Neural progenitor cell (in vitro differentiated cells): ENCODE data around the gene CACNA1D. TPM values are rescaled to one million over a fixed set of nuclear protein-coding genes. Genes with fewer than 3 reads are reported as not detected.

Experiments
- DNase-seq: peaks from one replicate; pipeline ENCODE4 v3.0.0-alpha.2; 2016; ENCODE audit warnings: low spot score
- H2AFZ ChIP-seq: fragments of 200-600 bp; sonication (generic); replicated peaks from 2 replicates; pipeline ENCODE4 v1.6.1; 2016; ENCODE audit warnings: antibody characterized with exemption
- H3F3A ChIP-seq: fragments of 200-600 bp; sonication (generic); 2 replicates; pipeline ENCODE4 v1.6.1; 2016; ENCODE audit warnings: antibody characterized with exemption, low read depth
- H3K27ac ChIP-seq: fragments of 200-600 bp; sonication (generic); 2 replicates; pipeline ENCODE4 v1.5.1; 2016; ENCODE audit warnings: mild to moderate bottlenecking
- H3K27me3 ChIP-seq: fragments of 200-600 bp; sonication (generic); 2 replicates; pipeline ENCODE4 v1.6.1; 2016; ENCODE audit warnings: mild to moderate bottlenecking, moderate library complexity
- H3K36me3 ChIP-seq: fragments of 200-600 bp; sonication (generic); 2 replicates; pipeline ENCODE4 v1.5.1; 2016
- H3K4me1 ChIP-seq: fragments of 200-600 bp; sonication (generic); 2 replicates; pipeline ENCODE4 v1.6.1; 2016; ENCODE audit warnings: mixed run types
- H3K4me2 ChIP-seq: fragments of 200-600 bp; sonication (generic); 2 replicates; pipeline ENCODE4 v1.6.1; 2016
- H3K4me3 ChIP-seq: fragments of 200-600 bp; sonication (generic); 2 replicates; pipeline ENCODE4 v1.5.1; 2016
- H3K79me2 ChIP-seq: fragments of 200-600 bp; sonication (generic); 2 replicates; pipeline ENCODE4 v1.6.1; 2016; ENCODE audit warnings: low read depth
- H3K9ac ChIP-seq: fragments of 200-600 bp; sonication (generic); 2 replicates; pipeline ENCODE4 v1.6.1; 2016
- H3K9me3 ChIP-seq: fragments of 200-600 bp; sonication (generic); 2 replicates; pipeline ENCODE4 v1.5.1; 2016; ENCODE audit warnings: low read depth
- H4K20me1 ChIP-seq: fragments of 200-600 bp; sonication (generic); 2 replicates; pipeline ENCODE4 v1.6.1; 2016; ENCODE audit warnings: low read depth
- H3K27ac Mint-ChIP-seq: 3 replicates; pipeline ENCODE4 v1.8.0; 2021; ENCODE audit warnings: mixed read lengths
- H3K27me3 Mint-ChIP-seq: 2 replicates; pipeline ENCODE4 v1.8.0; 2022; ENCODE audit warnings: low read depth, mild to moderate bottlenecking, inconsistent platforms, moderate library complexity, mixed read lengths; ENCODE audit not compliant: insufficient read depth
- H3K36me3 Mint-ChIP-seq: 3 replicates; pipeline ENCODE4 v1.8.0; 2021; ENCODE audit warnings: mixed read lengths
- H3K4me1 Mint-ChIP-seq: 3 replicates; pipeline ENCODE4 v1.8.0; 2021; ENCODE audit warnings: mixed read lengths
- H3K4me3 Mint-ChIP-seq: 3 replicates; pipeline ENCODE4 v1.8.0; 2021; ENCODE audit warnings: mild to moderate bottlenecking, moderate library complexity, mixed read lengths
- H3K9me3 Mint-ChIP-seq: 3 replicates; pipeline ENCODE4 v1.8.0; 2020; ENCODE audit warnings: mixed read lengths
- EZH2 ChIP-seq: fragments of 200-600 bp; sonication (generic); IDR thresholded peaks from 2 replicates; pipeline ENCODE4 v1.6.1; 2017; ENCODE audit warnings: antibody characterized with exemption, mild to moderate bottlenecking, moderate library complexity
- EZH2phosphoT487 ChIP-seq: fragments of 200-600 bp; sonication (generic); IDR thresholded peaks from 2 replicates; pipeline ENCODE4 v1.6.1; 2017; ENCODE audit warnings: antibody characterized with exemption
- total RNA-seq: library from RNA; depleted of rRNA; stranded (reverse); fragments of >200 nt; gene quantifications from 2 replicates; pipeline ENCODE4 v1.2.3, GENCODE V29; 2015; ENCODE audit warnings: low replicate concordance
- TF ChIP-seq, protein P1 (sequence below): fragments of 200-600 bp; sonication (generic); IDR thresholded peaks from 2 replicates; pipeline ENCODE4 v1.5.1; 2017; ENCODE audit warnings: antibody characterized with exemption, mild to moderate bottlenecking

CACNA1D gene
- total RNA-seq, 1 donor from 2014 or later: 4.7 TPM

DNA sequence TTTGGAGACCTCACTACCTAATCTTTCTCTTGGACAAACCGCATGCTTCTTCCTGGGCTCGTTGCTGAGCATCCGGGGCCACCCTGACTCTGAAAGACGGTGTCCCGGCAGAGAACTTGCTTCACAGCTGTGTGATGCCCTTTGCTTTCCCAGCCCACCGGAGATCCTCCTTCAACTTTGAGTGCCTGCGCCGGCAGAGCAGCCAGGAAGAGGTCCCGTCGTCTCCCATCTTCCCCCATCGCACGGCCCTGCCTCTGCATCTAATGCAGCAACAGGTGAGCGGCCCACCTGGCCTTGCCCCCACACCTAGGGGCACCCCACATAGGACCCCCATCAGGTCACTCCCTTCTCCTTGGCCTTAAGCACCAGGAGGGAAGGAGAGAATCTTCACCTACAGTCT lies 314.1 kb downstream of the CACNA1D start:
- no peaks in the 10 kb centered on the region for H3K27me3 ChIP-seq
- H3F3A ChIP-seq: no peaks in the 10 kb centered on the region
- H3K4me1 ChIP-seq: no peaks in the 10 kb centered on the region
- no peak overlapping the region for H3K4me3 ChIP-seq
- H3K27me3 Mint-ChIP-seq: peaks cover 7% of the 10 kb centered on the region
- peaks cover 38% of the 10 kb centered on the region for H3K4me1 Mint-ChIP-seq
- no peak overlapping the region for H3K27ac ChIP-seq
- TF ChIP-seq EZH2phosphoT487 (no peak), EZH2 (no peak)
- TF ChIP-seq, protein P1, sequence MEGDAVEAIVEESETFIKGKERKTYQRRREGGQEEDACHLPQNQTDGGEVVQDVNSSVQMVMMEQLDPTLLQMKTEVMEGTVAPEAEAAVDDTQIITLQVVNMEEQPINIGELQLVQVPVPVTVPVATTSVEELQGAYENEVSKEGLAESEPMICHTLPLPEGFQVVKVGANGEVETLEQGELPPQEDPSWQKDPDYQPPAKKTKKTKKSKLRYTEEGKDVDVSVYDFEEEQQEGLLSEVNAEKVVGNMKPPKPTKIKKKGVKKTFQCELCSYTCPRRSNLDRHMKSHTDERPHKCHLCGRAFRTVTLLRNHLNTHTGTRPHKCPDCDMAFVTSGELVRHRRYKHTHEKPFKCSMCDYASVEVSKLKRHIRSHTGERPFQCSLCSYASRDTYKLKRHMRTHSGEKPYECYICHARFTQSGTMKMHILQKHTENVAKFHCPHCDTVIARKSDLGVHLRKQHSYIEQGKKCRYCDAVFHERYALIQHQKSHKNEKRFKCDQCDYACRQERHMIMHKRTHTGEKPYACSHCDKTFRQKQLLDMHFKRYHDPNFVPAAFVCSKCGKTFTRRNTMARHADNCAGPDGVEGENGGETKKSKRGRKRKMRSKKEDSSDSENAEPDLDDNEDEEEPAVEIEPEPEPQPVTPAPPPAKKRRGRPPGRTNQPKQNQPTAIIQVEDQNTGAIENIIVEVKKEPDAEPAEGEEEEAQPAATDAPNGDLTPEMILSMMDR: no peak
- peak overlapping the region; percentile 72 for H3K27ac Mint-ChIP-seq
- H3K4me3 Mint-ChIP-seq: no peak overlapping the region
- no peaks in the 10 kb centered on the region for H3K36me3 Mint-ChIP-seq
- no peak for DNase-seq
- H4K20me1 ChIP-seq: no peaks in the 10 kb centered on the region
- no peaks in the 10 kb centered on the region for H3K36me3 ChIP-seq
- no peak overlapping the region for H3K4me2 ChIP-seq
- no peaks in the 10 kb centered on the region for H3K79me2 ChIP-seq
- H3K9me3 ChIP-seq: no peaks in the 10 kb centered on the region
- H3K9ac ChIP-seq: no peak overlapping the region
- no peak overlapping the region for H2AFZ ChIP-seq
- no peaks in the 10 kb centered on the region for H3K9me3 Mint-ChIP-seq

DNA sequence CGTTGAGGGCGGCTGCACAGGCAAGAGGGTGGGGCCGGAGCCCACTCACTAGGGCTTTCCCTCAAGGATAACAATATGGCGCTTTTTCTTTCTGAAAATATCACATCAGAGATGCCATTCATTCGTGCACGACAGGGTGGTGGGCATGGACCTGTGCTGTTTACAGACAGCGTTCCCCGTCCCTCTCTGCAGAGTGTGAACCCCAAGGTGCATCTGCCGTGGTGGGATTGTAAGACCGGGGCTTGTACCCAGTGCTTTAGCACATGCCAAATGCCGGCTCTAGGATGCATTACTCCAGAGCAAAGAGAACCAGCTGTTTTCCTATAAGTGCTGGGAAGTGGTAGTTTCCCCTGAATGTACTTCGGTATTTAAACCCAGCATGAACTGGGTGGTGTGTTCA lies 314.9 kb downstream of the CACNA1D start:
- no peaks in the 10 kb centered on the region for H3K27me3 ChIP-seq
- H3K27me3 Mint-ChIP-seq: peaks cover 7% of the 10 kb centered on the region
- H3K4me1 ChIP-seq: no peaks in the 10 kb centered on the region
- H3K27ac Mint-ChIP-seq: no peak overlapping the region
- H3K9me3 ChIP-seq: no peaks in the 10 kb centered on the region
- TF ChIP-seq, protein P1: no peak
- TF ChIP-seq EZH2phosphoT487: no peak
- TF ChIP-seq EZH2: no peak
- H3K36me3 ChIP-seq: no peaks in the 10 kb centered on the region
- H2AFZ ChIP-seq: no peak overlapping the region
- H3K4me2 ChIP-seq: no peak overlapping the region
- H3K79me2 ChIP-seq: no peaks in the 10 kb centered on the region
- DNase-seq: no peak
- H3K4me1 Mint-ChIP-seq: peaks cover 31% of the 10 kb centered on the region
- no peaks in the 10 kb centered on the region for H3K9me3 Mint-ChIP-seq
- H3F3A ChIP-seq: no peaks in the 10 kb centered on the region
- H3K27ac ChIP-seq: no peak overlapping the region
- H3K9ac ChIP-seq: no peak overlapping the region
- H3K36me3 Mint-ChIP-seq: no peaks in the 10 kb centered on the region
- H4K20me1 ChIP-seq: no peaks in the 10 kb centered on the region
- H3K4me3 ChIP-seq: no peak overlapping the region
- no peak overlapping the region for H3K4me3 Mint-ChIP-seq

DNA sequence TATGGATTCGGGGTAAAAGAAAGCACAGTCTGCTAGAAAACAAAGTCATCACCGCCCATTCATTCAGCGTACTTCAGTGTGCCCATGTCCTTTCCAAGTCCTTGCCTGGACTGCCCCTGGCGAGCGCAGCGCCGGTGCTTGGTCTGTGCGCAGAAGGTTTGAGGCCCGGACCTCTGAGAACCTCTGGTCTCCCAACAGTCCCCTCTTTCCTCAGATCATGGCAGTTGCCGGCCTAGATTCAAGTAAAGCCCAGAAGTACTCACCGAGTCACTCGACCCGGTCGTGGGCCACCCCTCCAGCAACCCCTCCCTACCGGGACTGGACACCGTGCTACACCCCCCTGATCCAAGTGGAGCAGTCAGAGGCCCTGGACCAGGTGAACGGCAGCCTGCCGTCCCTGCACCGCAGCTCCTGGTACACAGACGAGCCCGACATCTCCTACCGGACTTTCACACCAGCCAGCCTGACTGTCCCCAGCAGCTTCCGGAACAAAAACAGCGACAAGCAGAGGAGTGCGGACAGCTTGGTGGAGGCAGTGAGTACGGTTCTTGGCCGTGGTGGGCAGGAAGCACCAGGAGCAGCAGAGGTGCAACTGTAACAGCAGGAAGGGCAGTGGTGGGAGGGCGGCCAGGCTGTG lies 315.5 kb downstream of the CACNA1D start:
- H3K4me1 Mint-ChIP-seq: peaks cover 25% of the 10 kb centered on the region
- H3K27me3 Mint-ChIP-seq: peaks cover 7% of the 10 kb centered on the region
- no peak overlapping the region for H3K4me3 Mint-ChIP-seq
- peak overlapping the region; percentile 29 for H3K27ac Mint-ChIP-seq
- TF ChIP-seq, protein P1: no peak
- TF ChIP-seq EZH2phosphoT487 (no peak), EZH2 (no peak)
- no peak overlapping the region for H3K4me2 ChIP-seq
- H3K4me3 ChIP-seq: no peak overlapping the region
- no peak overlapping the region for H3K27ac ChIP-seq
- H3K36me3 ChIP-seq: no peaks in the 10 kb centered on the region
- no peaks in the 10 kb centered on the region for H3K27me3 ChIP-seq
- DNase-seq: no peak
- no peaks in the 10 kb centered on the region for H3K9me3 Mint-ChIP-seq
- no peaks in the 10 kb centered on the region for H3F3A ChIP-seq
- H3K4me1 ChIP-seq: no peaks in the 10 kb centered on the region
- no peak overlapping the region for H3K9ac ChIP-seq
- H3K79me2 ChIP-seq: no peaks in the 10 kb centered on the region
- H3K9me3 ChIP-seq: no peaks in the 10 kb centered on the region
- H4K20me1 ChIP-seq: no peaks in the 10 kb centered on the region
- H2AFZ ChIP-seq: no peak overlapping the region
- no peaks in the 10 kb centered on the region for H3K36me3 Mint-ChIP-seq
